ENCODE measurements around the gene MIEF1. TPM values are rescaled to one million over a fixed set of nuclear protein-coding genes. Genes with fewer than 3 reads are reported as not detected.

The MIEF1 gene
- total and polyA plus RNA-seq, 2 donors (not counting 1 experiment from before 2014, with no cell fraction given) = 9.8 to 37.2 TPM

DNA sequence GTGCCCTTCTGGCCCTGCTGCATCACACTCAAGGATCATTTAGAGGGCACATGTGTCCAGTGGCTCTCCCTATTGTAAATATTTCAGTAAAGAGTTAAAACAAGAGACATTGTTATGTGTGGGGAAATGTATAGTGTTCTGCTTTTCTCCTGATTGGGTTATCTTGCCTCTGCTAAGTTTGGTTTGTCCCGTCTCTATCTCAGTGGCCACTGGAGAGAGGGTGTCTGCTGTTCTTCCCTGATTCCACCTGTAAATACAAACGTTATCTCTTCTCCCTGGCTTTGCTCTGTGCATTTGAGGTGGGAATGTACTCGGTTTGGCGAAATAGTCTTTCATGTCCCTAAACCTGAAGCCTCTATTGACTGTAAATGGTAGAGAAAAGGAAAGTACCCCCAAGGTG is 6.3 kb downstream of the MIEF1 start:
- Mint-ChIP-seq H3K9me3 (ENCODE audit: insufficient read depth) (no peaks in the 10 kb centered on the region), H3K4me3 (no peak overlapping the region), H3K27ac (no peak overlapping the region), H3K4me1 (peaks cover 34% of the 10 kb centered on the region), H3K27me3 (no peaks in the 10 kb centered on the region)
- Histone ChIP-seq H3K4me3 (ENCODE audit: control extremely low read depth in 1 of 5, extremely low read depth in 1 of 5, insufficient read depth in 1 of 5, low read depth in 2 of 5, low read length in 4 of 5) (no peak overlapping the region), H3K36me3 (replicated peaks in 1 of 2; ENCODE audit: control extremely low read depth in 1 of 2, control insufficient read depth in 1 of 2, extremely low read depth in 1 of 2, insufficient read depth in 2 of 2, low read length in 1 of 2) (peaks cover 0 to 88% of the 10 kb centered on the region in 2 experiments), H3K4me1 (ENCODE audit: control insufficient read depth in 2 of 2, insufficient read depth in 2 of 2, low read length in 2 of 2) (peaks cover 6 to 12% of the 10 kb centered on the region in 2 donors), H3K9me3 (ENCODE audit: control extremely low read depth in 1 of 3, control insufficient read depth in 2 of 3, insufficient read depth in 1 of 3, low read length in 2 of 3) (no peaks in the 10 kb centered on the region), H3K9ac (ENCODE audit: low read length) (no peak overlapping the region), H3K4me2 (replicated peaks; ENCODE audit: low read depth, low read length, poor library complexity, severe bottlenecking) (no peak overlapping the region), H3K79me2 (ENCODE audit: control insufficient read depth, insufficient read depth, low read length) (peaks cover 80% of the 10 kb centered on the region), H3K27me3 (replicated peaks in 1 of 4; ENCODE audit: control extremely low read depth in 1 of 4, control insufficient read depth in 3 of 4, insufficient read depth in 4 of 4, low read length in 3 of 4) (no peaks in the 10 kb centered on the region), H3K27ac (ENCODE audit: low read length in 2 of 2) (no peak overlapping the region), H2AFZ (ENCODE audit: insufficient read depth, low read depth, low read length, poor library complexity, severe bottlenecking) (no peak overlapping the region), H4K20me1 (ENCODE audit: control insufficient read depth, insufficient read depth, low read length, poor library complexity, severe bottlenecking) (peaks cover 59% of the 10 kb centered on the region)
- TF ChIP-seq CTCF (IDR thresholded peaks at IDR 0.05) (no peak), EZH2 (IDR thresholded peaks at IDR 0.05; ENCODE audit: borderline replicate concordance, insufficient read depth, low read depth, low read length, poor library complexity, severe bottlenecking) (no peak)
- DNase-seq (no peak), ATAC-seq (ENCODE audit: low read depth) (no peak)
- ChIA-PET POLR2A (no interaction called here), CTCF (interaction anchor here (0.5 to 2.1 kb wide), 2 partner anchors 21 to 138 kb away, joined by 3 to 11 read pairs; no protein-coding TSS in a partner anchor)
- WGBS (ENCODE audit: insufficient coverage) = no CpG with 5 or more reads among the region's 4 CpGs
- intact Hi-C loops (cut with micrococcal nuclease) = no loop called here

GRCh38 chr22:39510529-39511149 is 8.5 kb downstream of the MIEF1 start:
- H3K4me3 ChIP-seq (ENCODE audit: control extremely low read depth in 1 of 5, extremely low read depth in 1 of 5, insufficient read depth in 1 of 5, low read depth in 2 of 5, low read length in 4 of 5) = no peak overlapping the region
- H3K27ac ChIP-seq (ENCODE audit: low read length in 2 of 2) = no peak overlapping the region
- H3K36me3 ChIP-seq (replicated peaks in 1 of 2; ENCODE audit: control extremely low read depth in 1 of 2, control insufficient read depth in 1 of 2, extremely low read depth in 1 of 2, insufficient read depth in 2 of 2, low read length in 1 of 2) = peaks cover 0 to 86% of the 10 kb centered on the region in 2 experiments
- no peak for DNase-seq
- H3K79me2 ChIP-seq (ENCODE audit: control insufficient read depth, insufficient read depth, low read length) = peaks cover 67% of the 10 kb centered on the region
- no peak for TF ChIP-seq CTCF (IDR thresholded peaks at IDR 0.05)
- no peak for TF ChIP-seq EZH2 (IDR thresholded peaks at IDR 0.05; ENCODE audit: borderline replicate concordance, insufficient read depth, low read depth, low read length, poor library complexity, severe bottlenecking)
- H4K20me1 ChIP-seq (ENCODE audit: control insufficient read depth, insufficient read depth, low read length, poor library complexity, severe bottlenecking) = peaks cover 54% of the 10 kb centered on the region
- intact Hi-C loops (cut with micrococcal nuclease) = no loop called here
- Mint-ChIP-seq H3K9me3 (ENCODE audit: insufficient read depth) (no peaks in the 10 kb centered on the region), H3K27me3 (no peaks in the 10 kb centered on the region), H3K4me1 (peaks cover 31% of the 10 kb centered on the region), H3K27ac (no peak overlapping the region), H3K4me3 (no peak overlapping the region)
- peaks cover 0 to 2% of the 10 kb centered on the region in 2 donors for H3K4me1 ChIP-seq (ENCODE audit: control insufficient read depth in 2 of 2, insufficient read depth in 2 of 2, low read length in 2 of 2)
- ChIA-PET POLR2A (interaction anchor here (1.5 kb wide), 1 partner anchor 9 kb away, joined by 6 read pairs; the partner anchor contains the start of gene ATF4), CTCF (interaction anchor here (1.0 to 3.3 kb wide), 6 partner anchors 9 to 111 kb away, joined by 3 to 16 read pairs (median 6); partner anchors contain the start of genes ATF4 and TAB1)
- no peak overlapping the region for H3K4me2 ChIP-seq (replicated peaks; ENCODE audit: low read depth, low read length, poor library complexity, severe bottlenecking)
- no peaks in the 10 kb centered on the region for H3K27me3 ChIP-seq (replicated peaks in 1 of 4; ENCODE audit: control extremely low read depth in 1 of 4, control insufficient read depth in 3 of 4, insufficient read depth in 4 of 4, low read length in 3 of 4)
- ATAC-seq (ENCODE audit: low read depth) = no peak
- WGBS (ENCODE audit: insufficient coverage) = no CpG with 5 or more reads among the region's 4 CpGs
- no peaks in the 10 kb centered on the region for H3K9me3 ChIP-seq (ENCODE audit: control extremely low read depth in 1 of 3, control insufficient read depth in 2 of 3, insufficient read depth in 1 of 3, low read length in 2 of 3)
- H2AFZ ChIP-seq (ENCODE audit: insufficient read depth, low read depth, low read length, poor library complexity, severe bottlenecking) = no peak overlapping the region
- no peak overlapping the region for H3K9ac ChIP-seq (ENCODE audit: low read length)

Data from B cell (primary cell).